Measurements from ENCODE around the gene FSTL4. TPM values are rescaled to one million over a fixed set of nuclear protein-coding genes. Genes with fewer than 3 reads are reported as not detected.

The FSTL4 gene
- total and polyA plus RNA-seq, 4 donors = 0.02 to 0.18 TPM; not detected in 2

- Histone ChIP-seq H3K4me3 (ENCODE audit: low read depth in 1 of 3, low read length in 3 of 3) (no peak overlapping the region), H3K9ac (ENCODE audit: low read depth in 1 of 2, low read length in 2 of 2) (no peak overlapping the region), H3K36me3 (ENCODE audit: control insufficient read depth in 4 of 4, insufficient read depth in 3 of 4, low read depth in 1 of 4, low read length in 3 of 4) (no peaks in the 10 kb centered on the region), H3K9me3 (ENCODE audit: control insufficient read depth in 4 of 4, low read length in 3 of 4) (no peaks in the 10 kb centered on the region), H3K27ac (ENCODE audit: low read depth in 1 of 2, low read length in 2 of 2) (no peak overlapping the region), H3K4me1 (ENCODE audit: control insufficient read depth in 4 of 4, insufficient read depth in 4 of 4, low read length in 3 of 4) (peaks cover 4 to 21% (median 12%) of the 10 kb centered on the region in 4 donors), H3K27me3 (ENCODE audit: control insufficient read depth in 4 of 4, insufficient read depth in 4 of 4, low read length in 3 of 4) (no peaks in the 10 kb centered on the region)
- no peak for TF ChIP-seq RXRA (IDR thresholded peaks at IDR 0.05)
- TF ChIP-seq YY1 (IDR thresholded peaks at IDR 0.05) = no peak
- TF ChIP-seq NR2F2 (IDR thresholded peaks at IDR 0.05) = no peak
- WGBS = 95% methylated on average over 8 of the region's 8 CpGs
- no peak for DNase-seq (ENCODE audit: low spot score)
Measured at GRCh38 chr5:133229931-133230664, 382.2 kb downstream of the FSTL4 start.

- no peak for TF ChIP-seq ATF3 (IDR thresholded peaks at IDR 0.05)
- TF ChIP-seq JUND (IDR thresholded peaks at IDR 0.05) = no peak
- TF ChIP-seq NR2F2 (IDR thresholded peaks at IDR 0.05) = no peak
- no peak for TF ChIP-seq RAD21 (IDR thresholded peaks at IDR 0.05)
- no peak for TF ChIP-seq YY1 (IDR thresholded peaks at IDR 0.05)
- no peak for TF ChIP-seq SP1 (IDR thresholded peaks at IDR 0.05)
- TF ChIP-seq RXRA (IDR thresholded peaks at IDR 0.05) = no peak
- no peak for TF ChIP-seq CTCF (IDR thresholded peaks at IDR 0.05; ENCODE audit: low read depth, low read length, missing input control)
- TF ChIP-seq REST (IDR thresholded peaks at IDR 0.05) = no peak
- TF ChIP-seq MAX (IDR thresholded peaks at IDR 0.05) = no peak
- no peak for TF ChIP-seq HNF4A (conservative IDR thresholded peaks at IDR 0.05)
- no peak for TF ChIP-seq FOXA1 (IDR thresholded peaks at IDR 0.05)
- TF ChIP-seq EGR1 (IDR thresholded peaks at IDR 0.05; ENCODE audit: low read depth in 2 of 2) = no peak
- no peak for TF ChIP-seq FOXA2 (IDR thresholded peaks at IDR 0.05)
- TF ChIP-seq HNF4G (IDR thresholded peaks at IDR 0.05) = no peak
- Histone ChIP-seq H3K4me1 (ENCODE audit: control insufficient read depth in 4 of 4, insufficient read depth in 4 of 4, low read length in 3 of 4) (peaks cover 4 to 21% (median 12%) of the 10 kb centered on the region in 4 donors), H3K9ac (ENCODE audit: low read depth in 1 of 2, low read length in 2 of 2) (no peak overlapping the region), H3K9me3 (ENCODE audit: control insufficient read depth in 4 of 4, low read length in 3 of 4) (no peaks in the 10 kb centered on the region), H3K36me3 (ENCODE audit: control insufficient read depth in 4 of 4, insufficient read depth in 3 of 4, low read depth in 1 of 4, low read length in 3 of 4) (no peaks in the 10 kb centered on the region), H3K27ac (ENCODE audit: low read depth in 1 of 2, low read length in 2 of 2) (no peak overlapping the region), H3K4me3 (ENCODE audit: low read depth in 1 of 3, low read length in 3 of 3) (no peak overlapping the region), H3K27me3 (ENCODE audit: control insufficient read depth in 4 of 4, insufficient read depth in 4 of 4, low read length in 3 of 4) (no peaks in the 10 kb centered on the region)
- no peak for DNase-seq (ENCODE audit: low spot score)
- WGBS = 89% methylated on average over 1 of the region's 1 CpG
Measured at GRCh38 chr5:133228316-133228715, 384.0 kb downstream of the FSTL4 start.

Measured in liver (tissue), 9 donors.